ENCODE data around the gene GLTP.

Gene GLTP

GRCh38 chr12:109827080-109827479 lies 53.3 kb downstream of the GLTP start:
- no peaks in the 10 kb centered on the region for H3F3A ChIP-seq (ENCODE audit: insufficient read depth)
- no peaks in the 10 kb centered on the region for H3K79me2 ChIP-seq (ENCODE audit: insufficient read depth, low read length)
- no peaks in the 10 kb centered on the region for H3K27me3 ChIP-seq (ENCODE audit: low read length)
- no peaks in the 10 kb centered on the region for H3K9me3 ChIP-seq (ENCODE audit: insufficient read depth, low read length)
- no peaks in the 10 kb centered on the region for H3K36me3 ChIP-seq (ENCODE audit: low read length)
- no peak overlapping the region for H3K4me2 ChIP-seq (ENCODE audit: low read depth, low read length, poor library complexity, severe bottlenecking)
- TF ChIP-seq EZH2phosphoT487 (conservative IDR thresholded peaks at IDR 0.05; ENCODE audit: low read length): no peak
- TF ChIP-seq CTCF (IDR thresholded peaks at IDR 0.05; ENCODE audit: insufficient read depth, low read length, poor library complexity, severe bottlenecking): no peak
- no peaks in the 10 kb centered on the region for H4K20me1 ChIP-seq (ENCODE audit: low read depth, low read length)
- no peak overlapping the region for H3K4me3 ChIP-seq (ENCODE audit: insufficient read depth, low read length, poor library complexity, severe bottlenecking)
- no peak overlapping the region for H3K27ac ChIP-seq (ENCODE audit: low read depth, low read length)
- no peak overlapping the region for H3K9ac ChIP-seq (ENCODE audit: low read length)
- H2AFZ ChIP-seq (ENCODE audit: low read depth, low read length, severe bottlenecking): no peak overlapping the region
- no peaks in the 10 kb centered on the region for H3K9me2 ChIP-seq (replicated peaks; ENCODE audit: insufficient read depth, low read length)

DNA sequence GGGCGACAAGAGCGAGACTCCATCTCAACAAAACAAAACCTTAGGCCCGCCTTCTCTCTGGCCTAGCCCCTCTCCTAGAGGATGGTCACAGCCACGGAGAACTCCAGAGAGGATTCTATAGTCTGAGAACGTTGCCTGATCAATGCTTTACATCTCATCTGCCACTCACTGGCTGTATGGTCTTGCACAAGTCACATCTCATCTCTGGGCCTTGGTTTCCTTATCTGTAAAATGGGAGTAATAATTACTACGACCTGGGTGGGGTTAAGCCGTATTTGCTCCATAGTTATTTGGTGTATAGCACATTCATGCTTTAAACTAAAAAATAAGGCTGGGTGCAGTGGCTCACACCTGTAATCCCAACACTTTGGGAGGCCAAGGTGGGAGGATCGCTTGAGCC lies 55.6 kb downstream of the GLTP start:
- H3K36me3 ChIP-seq (ENCODE audit: low read length): no peaks in the 10 kb centered on the region
- no peak overlapping the region for H3K4me3 ChIP-seq (ENCODE audit: insufficient read depth, low read length, poor library complexity, severe bottlenecking)
- no peak overlapping the region for H3K4me2 ChIP-seq (ENCODE audit: low read depth, low read length, poor library complexity, severe bottlenecking)
- H3K27ac ChIP-seq (ENCODE audit: low read depth, low read length): no peak overlapping the region
- no peak overlapping the region for H3K9ac ChIP-seq (ENCODE audit: low read length)
- H3K79me2 ChIP-seq (ENCODE audit: insufficient read depth, low read length): no peaks in the 10 kb centered on the region
- no peaks in the 10 kb centered on the region for H3K9me2 ChIP-seq (replicated peaks; ENCODE audit: insufficient read depth, low read length)
- H3K9me3 ChIP-seq (ENCODE audit: insufficient read depth, low read length): no peaks in the 10 kb centered on the region
- no peaks in the 10 kb centered on the region for H3K27me3 ChIP-seq (ENCODE audit: low read length)
- TF ChIP-seq EZH2phosphoT487 (conservative IDR thresholded peaks at IDR 0.05; ENCODE audit: low read length) (no peak), CTCF (IDR thresholded peaks at IDR 0.05; ENCODE audit: insufficient read depth, low read length, poor library complexity, severe bottlenecking) (no peak)
- H2AFZ ChIP-seq (ENCODE audit: low read depth, low read length, severe bottlenecking): no peak overlapping the region
- no peaks in the 10 kb centered on the region for H3F3A ChIP-seq (ENCODE audit: insufficient read depth)
- no peaks in the 10 kb centered on the region for H4K20me1 ChIP-seq (ENCODE audit: low read depth, low read length)

DNA sequence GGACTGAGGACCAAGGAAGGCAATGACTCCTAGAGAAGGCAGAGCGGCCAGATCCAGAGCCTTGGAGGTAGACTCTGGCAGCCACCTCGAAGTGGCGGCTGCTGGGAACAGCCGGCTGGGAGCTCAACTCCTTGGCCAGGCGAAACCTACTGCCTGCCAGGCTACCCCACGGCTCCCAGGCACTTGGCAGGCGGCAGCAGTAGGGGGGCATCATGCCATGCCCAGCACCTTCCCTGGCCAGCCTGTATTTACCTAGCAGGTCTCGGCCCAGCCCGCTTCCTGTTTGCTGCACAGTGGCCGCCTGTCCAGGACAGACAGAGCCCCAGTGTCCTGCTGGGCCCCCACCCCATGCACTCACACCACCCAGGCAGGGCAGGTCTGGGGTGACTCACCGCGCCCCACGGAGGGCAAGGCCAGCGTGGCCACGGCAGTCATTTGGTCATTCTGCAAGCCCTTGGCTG lies 57.4 kb downstream of the GLTP start:
- no peaks in the 10 kb centered on the region for H3K9me3 ChIP-seq (ENCODE audit: insufficient read depth, low read length)
- H3K4me3 ChIP-seq (ENCODE audit: insufficient read depth, low read length, poor library complexity, severe bottlenecking): no peak overlapping the region
- H2AFZ ChIP-seq (ENCODE audit: low read depth, low read length, severe bottlenecking): no peak overlapping the region
- no peaks in the 10 kb centered on the region for H3K36me3 ChIP-seq (ENCODE audit: low read length)
- H3K9ac ChIP-seq (ENCODE audit: low read length): no peak overlapping the region
- H3K4me2 ChIP-seq (ENCODE audit: low read depth, low read length, poor library complexity, severe bottlenecking): no peak overlapping the region
- H3K79me2 ChIP-seq (ENCODE audit: insufficient read depth, low read length): no peaks in the 10 kb centered on the region
- H3K9me2 ChIP-seq (replicated peaks; ENCODE audit: insufficient read depth, low read length): no peaks in the 10 kb centered on the region
- no peaks in the 10 kb centered on the region for H3K27me3 ChIP-seq (ENCODE audit: low read length)
- no peaks in the 10 kb centered on the region for H3F3A ChIP-seq (ENCODE audit: insufficient read depth)
- TF ChIP-seq CTCF (IDR thresholded peaks at IDR 0.05; ENCODE audit: insufficient read depth, low read length, poor library complexity, severe bottlenecking) (no peak), EZH2phosphoT487 (conservative IDR thresholded peaks at IDR 0.05; ENCODE audit: low read length) (no peak)
- no peak overlapping the region for H3K27ac ChIP-seq (ENCODE audit: low read depth, low read length)
- H4K20me1 ChIP-seq (ENCODE audit: low read depth, low read length): no peaks in the 10 kb centered on the region
